Body of pancreas (tissue), 4 donors: ENCODE data around the gene HOOK2. TPM values are rescaled to one million over a fixed set of nuclear protein-coding genes. Genes with fewer than 3 reads are reported as not detected.

Source experiments
- ATAC-seq: fragments of 150-250 bp; one replicate; pipeline ENCODE4 v1.9.1; 2016
- DNase-seq, 4 donors: peaks; one replicate each; pipeline ENCODE4 v3.0.0-alpha.2; 2019
- H3K27ac ChIP-seq, 4 donors: fragments of 200-600 bp; sonication (generic); 1 replicate in 3 of 4; 2 replicates in 1 of 4; pipeline versions ENCODE4 v1.5.1 to v1.6.1; 2016 to 2019; ENCODE audit warnings: mild to moderate bottlenecking in 1 of 4, mixed read lengths in 1 of 4, moderate library complexity in 1 of 4
- H3K27me3 ChIP-seq, 2 donors: fragments of 200-600 bp; sonication (generic); one replicate each; pipeline ENCODE4 v1.6.0; 2016; ENCODE audit warnings: mild to moderate bottlenecking in 1 of 2
- H3K36me3 ChIP-seq, 2 donors: fragments of 200-600 bp; sonication (generic); replicated peaks in 1 of 2; 2 replicates each; pipeline ENCODE4 v1.5.1; 2016; ENCODE audit warnings: low read depth in 2 of 2; ENCODE audit not compliant: insufficient read depth in 1 of 2
- H3K4me1 ChIP-seq: fragments of 200-600 bp; sonication (generic); one replicate; pipeline ENCODE4 v1.6.0; 2016
- H3K4me3 ChIP-seq, 2 donors: fragments of 200-600 bp; sonication (generic); 1 replicate in 1 of 2; 2 replicates in 1 of 2; pipeline ENCODE4 v1.5.1; 2016 to 2019
- H3K9me3 ChIP-seq, 3 donors: fragments of 200-600 bp; sonication (generic); 1 replicate in 2 of 3; 2 replicates in 1 of 3; pipeline ENCODE4 v1.5.1; 2016
- CTCF ChIP-seq, 7 experiments: fragments of 450-650 bp in 4 of 7; fragments of 200-600 bp in 3 of 7; sonication (generic) in 3 of 7; IDR thresholded peaks; one replicate each; pipeline ENCODE4 v1.5.1; 2016 to 2019; ENCODE audit warnings: antibody characterized with exemption in 7 of 7
- POLR2A ChIP-seq, 3 donors: fragments of 450-650 bp; IDR thresholded peaks; one replicate each; pipeline ENCODE4 v1.6.1; 2016; ENCODE audit warnings: antibody characterized with exemption in 3 of 3, mild to moderate bottlenecking in 2 of 3
- WGBS, 2 donors: methylation state at CpG; one replicate each; pipeline ENCODE4 v1.1.5; 2017; 5-methylcytosine and 5-hydroxymethylcytosine counted together
- intact Hi-C: fragments of 100-400 bp; cut with DNase I; formaldehyde crosslinking; loops from one replicate; pipeline ENCODE4 v1.15.1; 2023
- total RNA-seq, 2 donors: library from RNA; depleted of rRNA; stranded (reverse); fragments of >200 nt; gene quantifications; one replicate each; pipeline ENCODE4 v1.1.0, GENCODE V29; 2016

The HOOK2 gene
- total RNA-seq, 2 donors from 2014 or later = 114 to 354 TPM

GRCh38 chr19:12750851-12751250 lies 24.5 kb downstream of the HOOK2 start:
- Histone ChIP-seq H3K36me3 (peaks cover 0 to 4% of the 10 kb centered on the region in 2 donors), H3K4me3 (no peak overlapping the region), H3K27ac (no peak overlapping the region), H3K27me3 (no peaks in the 10 kb centered on the region), H3K4me1 (no peaks in the 10 kb centered on the region), H3K9me3 (no peaks in the 10 kb centered on the region)
- TF ChIP-seq CTCF (IDR thresholded peaks at IDR 0.05) (no peak), POLR2A (IDR thresholded peaks at IDR 0.05) (no peak)
- no peak for ATAC-seq
- WGBS, 2 donors = 42 to 54% methylated on average over 9 of the region's 9 CpGs
- intact Hi-C loops = no loop called here
- no peak for DNase-seq

GRCh38 chr19:12749938-12750521 lies 25.3 kb downstream of the HOOK2 start:
- Histone ChIP-seq H3K4me1 (no peaks in the 10 kb centered on the region), H3K9me3 (no peaks in the 10 kb centered on the region), H3K36me3 (peaks cover 0 to 7% of the 10 kb centered on the region in 2 donors), H3K4me3 (no peak overlapping the region), H3K27me3 (no peaks in the 10 kb centered on the region), H3K27ac (no peak overlapping the region)
- intact Hi-C loops = no loop called here
- 25 to 37% methylated on average over 14 to 17 of the region's 24 CpGs for WGBS, 2 donors
- no peak for TF ChIP-seq POLR2A (IDR thresholded peaks at IDR 0.05)
- TF ChIP-seq CTCF (IDR thresholded peaks at IDR 0.05) = no peak
- no peak for DNase-seq
- no peak for ATAC-seq

GRCh38 chr19:12748489-12748888 lies 26.9 kb downstream of the HOOK2 start:
- Histone ChIP-seq H3K27me3 (no peaks in the 10 kb centered on the region), H3K9me3 (no peaks in the 10 kb centered on the region), H3K36me3 (peaks cover 0 to 7% of the 10 kb centered on the region in 2 donors), H3K27ac (no peak overlapping the region), H3K4me3 (no peak overlapping the region), H3K4me1 (no peaks in the 10 kb centered on the region)
- WGBS, 2 donors = 64 to 87% methylated on average over 3 to 4 of the region's 6 CpGs
- ATAC-seq (peak; percentile 23), DNase-seq (no peak)
- TF ChIP-seq POLR2A (IDR thresholded peaks at IDR 0.05) (no peak), CTCF (IDR thresholded peaks at IDR 0.05) (no peak)
- intact Hi-C loops = no loop called here

- no peaks in the 10 kb centered on the region for H3K4me1 ChIP-seq
- TF ChIP-seq CTCF (IDR thresholded peaks at IDR 0.05) (no peak), POLR2A (IDR thresholded peaks at IDR 0.05) (no peak)
- no peak for DNase-seq
- ATAC-seq = no peak
- H3K4me3 ChIP-seq = no peak overlapping the region
- H3K27me3 ChIP-seq = no peaks in the 10 kb centered on the region
- intact Hi-C loops = no loop called here
- H3K27ac ChIP-seq = no peak overlapping the region
- peaks cover 0 to 7% of the 10 kb centered on the region in 2 donors for H3K36me3 ChIP-seq
- H3K9me3 ChIP-seq = no peaks in the 10 kb centered on the region
- WGBS, 2 donors = 72 to 87% methylated on average over 3 to 21 of the region's 22 CpGs
Measured at GRCh38 chr19:12745166-12745897, 30.0 kb downstream of the HOOK2 start.
